ENCODE results near the gene SRSF10.

DNA sequence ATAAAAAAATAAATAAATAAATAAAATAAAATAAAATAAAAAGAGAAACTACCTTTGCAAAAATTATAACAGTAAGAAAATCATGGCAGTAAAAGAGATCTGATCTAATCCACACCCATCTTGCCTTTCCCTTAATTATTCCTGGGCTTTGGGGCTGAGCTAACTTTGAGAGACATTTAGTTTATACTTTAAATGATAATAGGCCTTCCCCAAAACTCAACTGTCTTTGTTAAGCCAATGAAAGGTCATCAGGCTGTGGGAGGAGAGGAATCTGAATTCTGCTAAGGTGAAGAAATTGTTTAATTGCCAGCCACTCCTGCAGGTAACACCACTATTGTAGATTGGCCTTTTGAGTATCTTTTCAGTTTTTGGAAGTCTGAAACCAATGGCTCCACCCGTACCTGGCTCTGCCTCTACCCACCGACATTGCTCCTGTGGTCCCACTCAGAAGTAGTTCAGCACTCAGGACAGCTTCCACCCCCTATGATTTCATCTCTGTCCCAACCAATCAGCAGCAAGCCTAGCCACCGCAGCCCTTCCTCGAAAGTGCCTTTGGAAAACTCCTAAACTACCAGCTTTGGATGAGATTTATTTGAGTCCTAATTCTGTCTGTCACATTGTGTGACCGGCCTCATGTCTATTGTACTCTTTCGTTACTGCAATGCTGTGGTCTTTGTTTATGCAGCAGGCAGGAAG, 43.5 kb downstream of the SRSF10 start:
- TF ChIP-seq POLR2A (IDR thresholded peaks at IDR 0.05; ENCODE audit: borderline replicate concordance, extremely low read depth, insufficient read depth, insufficient read length) (no peak), EZH2 (IDR thresholded peaks at IDR 0.05) (no peak), SP1 (IDR thresholded peaks at IDR 0.05; ENCODE audit: low read depth) (no peak)
- TF ChIP-seq, protein P1, sequence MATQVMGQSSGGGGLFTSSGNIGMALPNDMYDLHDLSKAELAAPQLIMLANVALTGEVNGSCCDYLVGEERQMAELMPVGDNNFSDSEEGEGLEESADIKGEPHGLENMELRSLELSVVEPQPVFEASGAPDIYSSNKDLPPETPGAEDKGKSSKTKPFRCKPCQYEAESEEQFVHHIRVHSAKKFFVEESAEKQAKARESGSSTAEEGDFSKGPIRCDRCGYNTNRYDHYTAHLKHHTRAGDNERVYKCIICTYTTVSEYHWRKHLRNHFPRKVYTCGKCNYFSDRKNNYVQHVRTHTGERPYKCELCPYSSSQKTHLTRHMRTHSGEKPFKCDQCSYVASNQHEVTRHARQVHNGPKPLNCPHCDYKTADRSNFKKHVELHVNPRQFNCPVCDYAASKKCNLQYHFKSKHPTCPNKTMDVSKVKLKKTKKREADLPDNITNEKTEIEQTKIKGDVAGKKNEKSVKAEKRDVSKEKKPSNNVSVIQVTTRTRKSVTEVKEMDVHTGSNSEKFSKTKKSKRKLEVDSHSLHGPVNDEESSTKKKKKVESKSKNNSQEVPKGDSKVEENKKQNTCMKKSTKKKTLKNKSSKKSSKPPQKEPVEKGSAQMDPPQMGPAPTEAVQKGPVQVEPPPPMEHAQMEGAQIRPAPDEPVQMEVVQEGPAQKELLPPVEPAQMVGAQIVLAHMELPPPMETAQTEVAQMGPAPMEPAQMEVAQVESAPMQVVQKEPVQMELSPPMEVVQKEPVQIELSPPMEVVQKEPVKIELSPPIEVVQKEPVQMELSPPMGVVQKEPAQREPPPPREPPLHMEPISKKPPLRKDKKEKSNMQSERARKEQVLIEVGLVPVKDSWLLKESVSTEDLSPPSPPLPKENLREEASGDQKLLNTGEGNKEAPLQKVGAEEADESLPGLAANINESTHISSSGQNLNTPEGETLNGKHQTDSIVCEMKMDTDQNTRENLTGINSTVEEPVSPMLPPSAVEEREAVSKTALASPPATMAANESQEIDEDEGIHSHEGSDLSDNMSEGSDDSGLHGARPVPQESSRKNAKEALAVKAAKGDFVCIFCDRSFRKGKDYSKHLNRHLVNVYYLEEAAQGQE (IDR thresholded peaks at IDR 0.05; ENCODE audit: low read depth): peak; percentile 24
- TF ChIP-seq, protein P2, sequence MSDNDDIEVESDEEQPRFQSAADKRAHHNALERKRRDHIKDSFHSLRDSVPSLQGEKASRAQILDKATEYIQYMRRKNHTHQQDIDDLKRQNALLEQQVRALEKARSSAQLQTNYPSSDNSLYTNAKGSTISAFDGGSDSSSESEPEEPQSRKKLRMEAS (IDR thresholded peaks at IDR 0.05): no peak
- TF ChIP-seq, protein P3, sequence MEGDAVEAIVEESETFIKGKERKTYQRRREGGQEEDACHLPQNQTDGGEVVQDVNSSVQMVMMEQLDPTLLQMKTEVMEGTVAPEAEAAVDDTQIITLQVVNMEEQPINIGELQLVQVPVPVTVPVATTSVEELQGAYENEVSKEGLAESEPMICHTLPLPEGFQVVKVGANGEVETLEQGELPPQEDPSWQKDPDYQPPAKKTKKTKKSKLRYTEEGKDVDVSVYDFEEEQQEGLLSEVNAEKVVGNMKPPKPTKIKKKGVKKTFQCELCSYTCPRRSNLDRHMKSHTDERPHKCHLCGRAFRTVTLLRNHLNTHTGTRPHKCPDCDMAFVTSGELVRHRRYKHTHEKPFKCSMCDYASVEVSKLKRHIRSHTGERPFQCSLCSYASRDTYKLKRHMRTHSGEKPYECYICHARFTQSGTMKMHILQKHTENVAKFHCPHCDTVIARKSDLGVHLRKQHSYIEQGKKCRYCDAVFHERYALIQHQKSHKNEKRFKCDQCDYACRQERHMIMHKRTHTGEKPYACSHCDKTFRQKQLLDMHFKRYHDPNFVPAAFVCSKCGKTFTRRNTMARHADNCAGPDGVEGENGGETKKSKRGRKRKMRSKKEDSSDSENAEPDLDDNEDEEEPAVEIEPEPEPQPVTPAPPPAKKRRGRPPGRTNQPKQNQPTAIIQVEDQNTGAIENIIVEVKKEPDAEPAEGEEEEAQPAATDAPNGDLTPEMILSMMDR (IDR thresholded peaks at IDR 0.05 in 2 of 3, conservative IDR thresholded peaks at IDR 0.05 in 1 of 3; ENCODE audit: borderline replicate concordance in 1 of 3, insufficient read depth in 1 of 3, low read depth in 2 of 3, low read length in 2 of 3): no peak
